GM12878 (cell line): ENCODE measurements around the gene CATSPERD. TPM values are rescaled to one million over a fixed set of nuclear protein-coding genes. Genes with fewer than 3 reads are reported as not detected.

ENCODE experiments used
- ATAC-seq: fragments of 200-7000 bp; cut with Tn5 transposase; 3 replicates; pipeline ENCODE4 v1.9.1; 2020; ENCODE audit warnings: mild to moderate bottlenecking, moderate library complexity
- BruUV-seq: library from RNA; stranded (reverse); fragments of 400-500 nt; replicated peaks from 2 replicates; lab custom pipeline; 2021; lab: Mats Ljungman, UMichigan
- CTCF ChIA-PET: fragments of 300-600 bp; sonication (Branson Sonifier 250); formaldehyde crosslinking; extraction: SDS; loops from one replicate; lab custom pipeline; 2021; ENCODE audit warnings: inconsistent platforms; lab: Yijun Ruan, JAX
- POLR2A ChIA-PET: fragments of 350-600 bp; formaldehyde crosslinking; extraction: SDS; loops from one replicate; lab custom pipeline; 2021; ENCODE audit warnings: inconsistent platforms; lab: Charles Lee
- RAD21 ChIA-PET: fragments of 300-600 bp; sonication (Branson Sonifier 250); formaldehyde crosslinking; loops from one replicate; lab custom pipeline; 2023; ENCODE audit warnings: antibody characterized with exemption; ENCODE audit not compliant: unreplicated experiment; lab: Charles Lee
- SMC1A ChIA-PET: fragments of 300-600 bp; sonication (Branson Sonifier 250); formaldehyde crosslinking; loops from one replicate; lab custom pipeline; 2023; ENCODE audit not compliant: unreplicated experiment, uncharacterized antibody; lab: Charles Lee
- DNase-seq: peaks from one replicate; pipeline ENCODE4 v3.0.0-alpha.2; 2011; ENCODE audit warnings: low read depth, low spot score
- FAIRE-seq: peaks from 3 replicates; lab custom pipeline; 2011; peaks lifted over from hg19 to GRCh38; lab: Jason Lieb, UNC
- H2AFZ ChIP-seq: 2 replicates; pipeline ENCODE4 v1.6.0; 2011; ENCODE audit warnings: low read depth, low read length, control low read depth; ENCODE audit not compliant: control insufficient read depth
- H3K27ac ChIP-seq: 2 replicates; pipeline ENCODE4 v1.5.1; 2011; ENCODE audit warnings: control low read depth; ENCODE audit not compliant: control insufficient read depth, insufficient read depth
- H3K27me3 ChIP-seq, 2 experiments: replicated peaks in 1 of 2; 2 replicates each; pipeline versions ENCODE4 v1.6.0 to v1.6.1; 2011; ENCODE audit warnings: low read length in 1 of 2; ENCODE audit not compliant: control insufficient read depth in 2 of 2, insufficient read depth in 2 of 2
- H3K36me3 ChIP-seq, 2 experiments: 2 replicates each; pipeline ENCODE4 v1.5.1; 2011; ENCODE audit warnings: low read length in 1 of 2; ENCODE audit not compliant: control insufficient read depth in 2 of 2, insufficient read depth in 2 of 2
- H3K4me1 ChIP-seq: 2 replicates; pipeline ENCODE4 v1.6.1; 2011; ENCODE audit warnings: mild to moderate bottlenecking, low read length, moderate library complexity, mixed read lengths; ENCODE audit not compliant: control insufficient read depth, insufficient read depth
- H3K4me2 ChIP-seq: 2 replicates; pipeline ENCODE4 v1.6.0; 2011; ENCODE audit warnings: control low read depth; ENCODE audit not compliant: control insufficient read depth, insufficient read depth
- H3K4me3 ChIP-seq: fragments of 200-600 bp; sonication (generic); 2 replicates; pipeline ENCODE4 v1.5.1; 2016
- H3K79me2 ChIP-seq: 2 replicates; pipeline ENCODE4 v1.6.0; 2011; ENCODE audit warnings: low read length; ENCODE audit not compliant: control insufficient read depth, insufficient read depth
- H3K9ac ChIP-seq: 2 replicates; pipeline ENCODE4 v1.8.0; 2011; ENCODE audit warnings: low read length, control low read depth, mixed read lengths; ENCODE audit not compliant: control insufficient read depth, insufficient read depth
- H3K9me3 ChIP-seq: replicated peaks from 3 replicates; pipeline ENCODE4 v1.5.1; 2011; ENCODE audit warnings: mild to moderate bottlenecking, low read length; ENCODE audit not compliant: control insufficient read depth, insufficient read depth
- H4K20me1 ChIP-seq: 2 replicates; pipeline ENCODE4 v1.6.0; 2011; ENCODE audit not compliant: control insufficient read depth, insufficient read depth
- ATF2 ChIP-seq: IDR thresholded peaks from 2 replicates; pipeline ENCODE4 v1.6.1; 2012; ENCODE audit warnings: low read length, inconsistent platforms
- ATF7 ChIP-seq: fragments of 450-650 bp; IDR thresholded peaks from 2 replicates; pipeline ENCODE4 v1.6.1; 2016; ENCODE audit warnings: low read depth, mild to moderate bottlenecking
- CEBPB ChIP-seq, 2 experiments: fragments of 150-350 bp in 1 of 2; IDR thresholded peaks; 2 replicates each; pipeline ENCODE4 v1.6.1; 2012 to 2014; ENCODE audit warnings: low read depth in 2 of 2, low read length in 2 of 2, borderline replicate concordance in 1 of 2, inconsistent platforms in 1 of 2
- CREB1 ChIP-seq: IDR thresholded peaks from 2 replicates; pipeline ENCODE4 v1.6.1; 2012; ENCODE audit warnings: low read depth, mild to moderate bottlenecking, inconsistent platforms
- CREM ChIP-seq: IDR thresholded peaks from 2 replicates; pipeline ENCODE4 v1.6.1; 2014; ENCODE audit warnings: antibody characterized with exemption, low read depth
- EZH2 ChIP-seq: IDR thresholded peaks from 2 replicates; pipeline ENCODE4 v1.6.1; 2012; ENCODE audit warnings: low read depth, mild to moderate bottlenecking, control low read depth, inconsistent platforms, low read length, borderline replicate concordance; ENCODE audit not compliant: control insufficient read depth
- GABPA ChIP-seq: IDR thresholded peaks from 2 replicates; pipeline ENCODE4 v1.6.1; 2014; ENCODE audit warnings: antibody characterized with exemption, low read depth, mild to moderate bottlenecking, inconsistent platforms
- IRF4 ChIP-seq: IDR thresholded peaks from 2 replicates; pipeline ENCODE4 v1.6.1; 2011; ENCODE audit warnings: low read depth, low read length
- JUNB ChIP-seq: IDR thresholded peaks from 2 replicates; pipeline ENCODE4 v1.6.1; 2016; ENCODE audit warnings: antibody characterized with exemption, mild to moderate bottlenecking
- NFIC ChIP-seq: IDR thresholded peaks from 2 replicates; pipeline ENCODE4 v1.6.1; 2012; ENCODE audit warnings: low read depth, mild to moderate bottlenecking, inconsistent platforms, low read length, moderate library complexity
- PAX5 ChIP-seq: IDR thresholded peaks from 2 replicates; pipeline ENCODE4 v1.6.1; 2011; ENCODE audit warnings: low read depth, low read length, borderline replicate concordance
- PML ChIP-seq: IDR thresholded peaks from 2 replicates; pipeline ENCODE4 v1.6.1; 2012; ENCODE audit warnings: low read length, inconsistent platforms
- POLR2A ChIP-seq: IDR thresholded peaks from 2 replicates; pipeline ENCODE4 v1.6.1; 2011; ENCODE audit warnings: low read depth, mild to moderate bottlenecking, low read length
- POLR2AphosphoS5 ChIP-seq: IDR thresholded peaks from 2 replicates; pipeline ENCODE4 v1.6.1; 2011; ENCODE audit warnings: mild to moderate bottlenecking, low read length, inconsistent platforms
- PRDM15 ChIP-seq: fragments of 450-650 bp; formaldehyde crosslinking; IDR thresholded peaks from 2 replicates; pipeline ENCODE4 v1.4.0; 2020; ENCODE audit warnings: mild to moderate bottlenecking, moderate library complexity
- SMAD5 ChIP-seq: IDR thresholded peaks from 2 replicates; pipeline ENCODE4 v1.6.1; 2016; ENCODE audit warnings: antibody characterized with exemption, low read depth
- STAT3 ChIP-seq: IDR thresholded peaks from 2 replicates; pipeline ENCODE4 v1.6.1; 2011; ENCODE audit warnings: low read depth, low read length, improper control_type of control experiment
- ZNF207 ChIP-seq: fragments of 450-650 bp; IDR thresholded peaks from 2 replicates; pipeline ENCODE4 v1.6.1; 2014; ENCODE audit warnings: antibody characterized with exemption, mild to moderate bottlenecking, borderline replicate concordance
- WGBS: methylation state at CpG from one replicate; pipeline ENCODE4 v1.1.6; 2016; ENCODE audit warnings: low lambda C conversion rate; ENCODE audit not compliant: insufficient replicate concordance, insufficient coverage; ENCODE audit errors: missing lambda C conversion rate; 5-methylcytosine and 5-hydroxymethylcytosine counted together
- in situ Hi-C: fragments of 300-500 bp; cut with MboI; formaldehyde crosslinking; loops from 9 replicates; pipeline ENCODE4 v1.14.3; 2018; ENCODE audit warnings: mixed read lengths
- intact Hi-C: fragments of 100-400 bp; cut with micrococcal nuclease; formaldehyde crosslinking; loops from one replicate; pipeline ENCODE4 v1.14.2; 2022; ENCODE audit not compliant: unreplicated experiment
- polyA plus RNA-seq, 11 experiments: library from polyadenylated mRNA; depleted of rRNA in 4 of 11; unstranded in 6 of 11; stranded (reverse) in 5 of 11; fragments of >200 nt; fragmentation: Nextera tagmentation in 4 of 11; fragmentation: Illumina TruSeq in 1 of 11; extraction: Ambion mirVana in 4 of 11; extraction: Trizol in 1 of 11; gene quantifications; 1 replicate in 1 of 11; 2 replicates in 10 of 11; pipeline versions ENCODE4 v1.2.1 to v1.2.3, GENCODE V29; 2011 to 2016; ENCODE audit warnings: inconsistent platforms in 2 of 11, missing spikeins in 2 of 11, low read depth in 1 of 11
- total RNA-seq, 4 experiments: library from RNA; depleted of rRNA in 3 of 4; stranded (reverse); fragments of >200 nt in 3 of 4; fragmentation: Illumina TruSeq in 1 of 4; extraction: Trizol in 1 of 4; gene quantifications; 2 replicates each; pipeline versions ENCODE4 v1.2.1 to v1.2.3, GENCODE V29; 2013 to 2021

Gene CATSPERD
- total and polyA plus RNA-seq, 10 of the 15 experiments (the other 5 are each of a cell fraction or from before 2014, with no cell fraction given), result 0.02 to 0.38 (median 0.11) TPM; not detected in 5

GRCh38 chr19:5718579-5719273 lies 1.7 kb upstream of the CATSPERD start:
- FAIRE-seq, result no peak
- RAD21 ChIA-PET, result interaction anchor here (1.7 kb wide), 1 partner anchor 29 kb away, joined by 6 read pairs; the partner anchor contains the start of gene RPL36
- intact Hi-C loops, result no loop called here
- peaks cover 4 to 12% of the 10 kb centered on the region in 2 experiments; a peak in 3 of 4 replicates for H3K36me3 ChIP-seq
- H3K27ac ChIP-seq, result peak overlapping the region; percentile 91
- peak; percentile 71 for TF ChIP-seq POLR2A
- TF ChIP-seq POLR2AphosphoS5, result peak; percentile 78; the same call in 1 of the 2 replicates
- 0 out of 2 replicates have a peak, but pooled peaks have one; percentile 12 for TF ChIP-seq IRF4
- peak; percentile 75; the same call in 1 of the 2 replicates for TF ChIP-seq PML
- peak; percentile 54; the same call in 1 of the 2 replicates for TF ChIP-seq NFIC
- TF ChIP-seq CEBPB (IDR thresholded peaks at IDR 0.05; ENCODE audit: borderline replicate concordance in 1 of 2, low read depth in 2 of 2, low read length in 2 of 2), result peak in 1 of 2 experiments; percentile 59; a peak in 1 of 4 replicates
- peak; percentile 81 for TF ChIP-seq JUNB
- peak; percentile 89 for TF ChIP-seq ATF2
- TF ChIP-seq EZH2, result no peak
- TF ChIP-seq SMAD5, result 0 out of 2 replicates have a peak, but pooled peaks have one; percentile 26
- TF ChIP-seq ATF7, result peak; percentile 94
- no peak for TF ChIP-seq PAX5
- no peak for TF ChIP-seq PRDM15 (CRISPR knock-in tag)
- peak; percentile 79 for TF ChIP-seq CREM
- 0 out of 2 replicates have a peak, but pooled peaks have one; percentile 50 for TF ChIP-seq GABPA
- no peak for TF ChIP-seq STAT3
- peak; percentile 87 for TF ChIP-seq CREB1
- no peak for TF ChIP-seq ZNF207
- TF ChIP-seq, all 136 proteins: peak for 13
- DNase-seq (peak; percentile 5), ATAC-seq (peak; percentile 25)
- H3K27me3 ChIP-seq, result no peaks in the 10 kb centered on the region
- H4K20me1 ChIP-seq, result 0 out of 2 replicates have a peak, but pooled peaks cover 3% of the 10 kb centered on the region
- WGBS, result 6% methylated on average over 11 of the region's 11 CpGs
- H3K9ac ChIP-seq, result peak overlapping the region; percentile 98
- H3K4me2 ChIP-seq, result peak overlapping the region; percentile 76
- in situ Hi-C loops, result no loop called here
- H3K9me3 ChIP-seq, result no peaks in the 10 kb centered on the region
- H3K79me2 ChIP-seq, result peaks cover 47% of the 10 kb centered on the region
- ChIA-PET SMC1A (interaction anchor here (0.7 kb wide), 1 partner anchor 96 kb away, joined by 3 read pairs; the partner anchor contains the start of gene SAFB2), POLR2A (interaction anchor here (0.6 to 1.9 kb wide), 7 partner anchors 27 to 172 kb away, joined by 3 to 9 read pairs (median 4); no protein-coding TSS in a partner anchor), CTCF (interaction anchor here (1.0 to 6.7 kb wide), 3 partner anchors 28 to 249 kb away, joined by 3 to 74 read pairs (median 3); partner anchors contain the start of gene RPL36)
- BruUV-seq, result TSS peak; percentile 94
- H3K4me3 ChIP-seq, result peak overlapping the region; percentile 98
- peaks cover 4% of the 10 kb centered on the region for H3K4me1 ChIP-seq
- no peak overlapping the region for H2AFZ ChIP-seq
